Esophagus mucosa (tissue), 1 donor: ENCODE results near the gene GPS1. TPM values are rescaled to one million over a fixed set of nuclear protein-coding genes. Genes with fewer than 3 reads are reported as not detected.

Experiments used
- ATAC-seq: fragments of 200-7000 bp; cut with Tn5 transposase; one replicate; pipeline ENCODE4 v1.9.1; 2020
- total RNA-seq: library from RNA; stranded (reverse); gene quantifications from one replicate; pipeline ENCODE4 v1.2.4, GENCODE V29; 2023
- donor health status: DM: yes; HTN: yes; CAD: no.

GPS1 gene
- total RNA-seq, 1 donor from 2014 or later, result 59.3 TPM

- ATAC-seq, result no peak
Observed at GRCh38 chr17:82080048-82080788, 28.5 kb downstream of the GPS1 start.

- no peak for ATAC-seq
Observed at GRCh38 chr17:82080789-82081464, 29.2 kb downstream of the GPS1 start.

GRCh38 chr17:82081546-82081945 is 29.8 kb downstream of the GPS1 start:
- ATAC-seq, result no peak

GRCh38 chr17:82081966-82082365 is 30.3 kb downstream of the GPS1 start:
- ATAC-seq, result no peak

GRCh38 chr17:82082456-82082855 is 30.8 kb downstream of the GPS1 start:
- no peak for ATAC-seq

GRCh38 chr17:82083009-82083408 is 31.3 kb downstream of the GPS1 start:
- no peak for ATAC-seq

GRCh38 chr17:82083533-82084359 is 32.0 kb downstream of the GPS1 start:
- ATAC-seq, result no peak

GRCh38 chr17:82084373-82085030 is 32.8 kb downstream of the GPS1 start:
- ATAC-seq, result no peak

GRCh38 chr17:82085031-82085861 is 33.5 kb downstream of the GPS1 start:
- ATAC-seq, result no peak

GRCh38 chr17:82085931-82086764 is 34.5 kb downstream of the GPS1 start:
- ATAC-seq, result no peak

GRCh38 chr17:82086941-82087906 is 35.5 kb downstream of the GPS1 start:
- no peak for ATAC-seq

GRCh38 chr17:82087961-82088837 is 36.5 kb downstream of the GPS1 start:
- ATAC-seq, result no peak

GRCh38 chr17:82088838-82089722 is 37.4 kb downstream of the GPS1 start:
- ATAC-seq, result no peak

GRCh38 chr17:82089723-82090548 is 38.2 kb downstream of the GPS1 start:
- no peak for ATAC-seq

- ATAC-seq, result no peak
Observed at GRCh38 chr17:82090549-82091263, 39.0 kb downstream of the GPS1 start.
